Measurements from ENCODE around the gene TMC3. TPM values are rescaled to one million over a fixed set of nuclear protein-coding genes. Genes with fewer than 3 reads are reported as not detected.

TMC3 gene
- total and polyA plus RNA-seq, 2 of the 13 experiments (the other 11 are each of a cell fraction or from before 2014, with no cell fraction given), result not detected

DNA sequence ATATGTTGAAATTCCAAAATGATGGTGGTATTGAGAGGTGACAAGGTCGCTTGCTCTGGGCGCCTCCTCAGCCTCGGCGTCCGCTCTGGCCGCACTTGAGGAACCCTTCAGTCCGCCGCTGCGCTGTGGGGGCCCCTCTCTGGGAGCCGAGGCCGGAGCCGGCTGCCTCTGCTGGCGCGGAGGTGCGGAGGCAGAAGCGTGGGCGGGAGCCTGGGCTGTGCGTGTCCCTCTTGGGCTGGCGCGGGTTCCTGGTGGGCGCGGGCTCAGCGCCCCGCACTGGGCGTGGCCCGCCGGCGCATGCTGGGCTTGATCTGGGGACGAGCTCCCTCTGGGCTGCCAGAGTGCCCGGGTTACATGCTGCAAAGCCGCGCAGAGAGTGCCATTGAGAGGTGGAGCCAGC lies 39.8 kb upstream of the TMC3 start:
- no peaks in the 10 kb centered on the region for H3K4me1 ChIP-seq (ENCODE audit: insufficient read depth, low read length)
- in situ Hi-C loops (cut with HindIII; ENCODE audit: extremely low pct_ligation_motif_present, low pct_unique_long_range_greater_than_20kb) (no loop called here), intact Hi-C loops (cut with micrococcal nuclease; ENCODE audit: unreplicated experiment) (loop anchor here (10.0 kb wide), 1 partner anchor 781 kb away; no protein-coding TSS in a partner anchor)
- no peaks in the 10 kb centered on the region; a peak in 2 of 5 replicates for H3K27me3 ChIP-seq (ENCODE audit: control insufficient read depth in 1 of 2, insufficient read depth in 2 of 2, low read length in 2 of 2)
- H3K4me2 ChIP-seq (ENCODE audit: low read depth, low read length), result no peak overlapping the region
- no peak overlapping the region for H3K4me3 ChIP-seq (replicated peaks in 1 of 3; ENCODE audit: insufficient read depth in 1 of 3, low read depth in 2 of 3, low read length in 3 of 3)
- 77% methylated on average over 14 of the region's 32 CpGs for WGBS (ENCODE audit: low lambda C conversion rate)
- ATAC-seq (no peak), DNase-seq (ENCODE audit: low spot score) (no peak), FAIRE-seq (no peak)
- no peaks in the 10 kb centered on the region for H3K79me2 ChIP-seq (ENCODE audit: insufficient read depth, low read length)
- no TSS peak for BruUV-seq (replicated peaks)
- TF ChIP-seq, protein P1, sequence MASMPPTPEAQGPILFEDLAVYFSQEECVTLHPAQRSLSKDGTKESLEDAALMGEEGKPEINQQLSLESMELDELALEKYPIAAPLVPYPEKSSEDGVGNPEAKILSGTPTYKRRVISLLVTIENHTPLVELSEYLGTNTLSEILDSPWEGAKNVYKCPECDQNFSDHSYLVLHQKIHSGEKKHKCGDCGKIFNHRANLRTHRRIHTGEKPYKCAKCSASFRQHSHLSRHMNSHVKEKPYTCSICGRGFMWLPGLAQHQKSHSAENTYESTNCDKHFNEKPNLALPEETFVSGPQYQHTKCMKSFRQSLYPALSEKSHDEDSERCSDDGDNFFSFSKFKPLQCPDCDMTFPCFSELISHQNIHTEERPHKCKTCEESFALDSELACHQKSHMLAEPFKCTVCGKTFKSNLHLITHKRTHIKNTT (CRISPR knock-in tag; IDR thresholded peaks at IDR 0.05), result no peak
- TF ChIP-seq CC2D1A (CRISPR knock-in tag; IDR thresholded peaks at IDR 0.05), result no peak
- no peaks in the 10 kb centered on the region for H4K20me1 ChIP-seq (ENCODE audit: insufficient read depth, low read length)
- H3K9me3 ChIP-seq (ENCODE audit: low read length), result no peaks in the 10 kb centered on the region
- no peak overlapping the region for H2AFZ ChIP-seq (ENCODE audit: low read length)
- H3K27ac ChIP-seq (ENCODE audit: extremely low read length, insufficient read depth, low read length), result no peak overlapping the region
- no peaks in the 10 kb centered on the region for H3K36me3 ChIP-seq (replicated peaks in 1 of 2; ENCODE audit: control insufficient read depth in 1 of 2, insufficient read depth in 2 of 2, low read length in 2 of 2)
- CTCF ChIA-PET (ENCODE audit: low intra/inter-chr PET ratio, low total read pairs), result no interaction called here
- H3K9ac ChIP-seq (ENCODE audit: insufficient read depth, low read depth, low read length), result no peak overlapping the region
- POLR2A ChIA-PET, result no interaction called here

DNA sequence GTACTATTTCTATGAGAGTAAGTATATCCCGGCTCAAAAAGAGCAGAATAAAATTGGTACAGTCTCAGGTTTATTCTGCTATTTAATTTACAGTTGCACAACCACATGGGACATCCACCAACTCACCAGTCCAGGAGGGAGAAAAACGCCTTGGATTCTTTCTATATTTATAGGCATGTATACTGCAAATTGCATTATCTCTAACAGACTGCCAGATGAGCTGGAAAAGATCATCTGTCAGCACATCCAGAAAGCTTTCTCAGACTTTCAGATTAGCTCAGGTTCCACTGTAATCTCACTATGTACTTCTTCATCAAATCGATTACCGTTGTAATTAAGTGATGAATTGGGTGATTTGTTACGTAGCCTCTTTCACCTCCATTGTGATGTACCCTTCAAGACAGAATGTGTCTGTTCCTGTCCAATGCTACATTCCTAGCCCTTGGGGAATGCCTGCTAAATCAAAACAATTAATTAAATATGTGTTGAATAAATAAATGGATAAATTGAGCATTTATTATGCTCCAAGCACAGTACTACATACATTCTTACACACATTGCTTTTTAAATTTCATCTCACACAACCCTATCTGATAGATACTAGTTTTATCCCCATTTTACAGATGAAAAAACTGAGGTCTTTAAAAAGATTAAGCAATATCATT lies 38.1 kb upstream of the TMC3 start:
- H3K9ac ChIP-seq (ENCODE audit: insufficient read depth, low read depth, low read length), result no peak overlapping the region
- no TSS peak for BruUV-seq (replicated peaks)
- H3K27ac ChIP-seq (ENCODE audit: extremely low read length, insufficient read depth, low read length), result no peak overlapping the region
- 40% methylated on average over 5 of the region's 5 CpGs for WGBS (ENCODE audit: low lambda C conversion rate)
- H3K36me3 ChIP-seq (replicated peaks in 1 of 2; ENCODE audit: control insufficient read depth in 1 of 2, insufficient read depth in 2 of 2, low read length in 2 of 2), result no peaks in the 10 kb centered on the region
- no peak overlapping the region for H2AFZ ChIP-seq (ENCODE audit: low read length)
- H3K4me2 ChIP-seq (ENCODE audit: low read depth, low read length), result no peak overlapping the region
- H3K27me3 ChIP-seq (ENCODE audit: control insufficient read depth in 1 of 2, insufficient read depth in 2 of 2, low read length in 2 of 2), result peaks cover 0 to 3% of the 10 kb centered on the region in 2 experiments; a peak in 2 of 5 replicates
- no peaks in the 10 kb centered on the region for H3K79me2 ChIP-seq (ENCODE audit: insufficient read depth, low read length)
- ChIA-PET CTCF (ENCODE audit: low intra/inter-chr PET ratio, low total read pairs) (no interaction called here), POLR2A (no interaction called here)
- no peak for ATAC-seq
- H3K9me3 ChIP-seq (ENCODE audit: low read length), result no peaks in the 10 kb centered on the region
- in situ Hi-C loops (cut with HindIII; ENCODE audit: extremely low pct_ligation_motif_present, low pct_unique_long_range_greater_than_20kb), result no loop called here
- H3K4me1 ChIP-seq (ENCODE audit: insufficient read depth, low read length), result no peaks in the 10 kb centered on the region
- no peak overlapping the region for H3K4me3 ChIP-seq (replicated peaks in 1 of 3; ENCODE audit: insufficient read depth in 1 of 3, low read depth in 2 of 3, low read length in 3 of 3)
- no peaks in the 10 kb centered on the region for H4K20me1 ChIP-seq (ENCODE audit: insufficient read depth, low read length)
- no peak for FAIRE-seq
- DNase-seq (ENCODE audit: low spot score), result no peak
- intact Hi-C loops (cut with micrococcal nuclease; ENCODE audit: unreplicated experiment), result loop anchor here (10.0 kb wide), 1 partner anchor 783 kb away; no protein-coding TSS in a partner anchor
- TF ChIP-seq ZBTB1 (CRISPR knock-in tag; IDR thresholded peaks at IDR 0.05; ENCODE audit: borderline replicate concordance), result no peak
- TF ChIP-seq ZNF790 (CRISPR knock-in tag; IDR thresholded peaks at IDR 0.05; ENCODE audit: borderline replicate concordance), result no peak
- TF ChIP-seq KLF15 (CRISPR knock-in tag; IDR thresholded peaks at IDR 0.05; ENCODE audit: borderline replicate concordance), result no peak

All from HepG2 (cell line).